Small intestine (tissue), 7 donors: ENCODE results near the gene CHI3L1. TPM values are rescaled to one million over a fixed set of nuclear protein-coding genes. Genes with fewer than 3 reads are reported as not detected.
A peak's percentile ranks its signal among the peaks of the same experiment; 100 is the strongest.

Source experiments
- DNase-seq, 2 donors: peaks; one replicate each; pipeline versions ENCODE4 v3.0.0 to v3.0.0-alpha.2; 2013
- FAIRE-seq: peaks from 2 replicates; lab custom pipeline; 2012; peaks lifted over from hg19 to GRCh38; lab: Jason Lieb, UNC
- H3K27ac ChIP-seq, 3 donors: one replicate each; pipeline ENCODE4 v1.5.1; 2013; ENCODE audit warnings: low read length in 2 of 3, mild to moderate bottlenecking in 2 of 3, control low read depth in 1 of 3, inconsistent platforms in 1 of 3, low read depth in 1 of 3, moderate library complexity in 1 of 3
- H3K27me3 ChIP-seq, 3 donors: one replicate each; pipeline ENCODE4 v1.6.1; 2013; ENCODE audit warnings: low read length in 3 of 3, inconsistent platforms in 1 of 3; ENCODE audit not compliant: control insufficient read depth in 3 of 3, insufficient read depth in 3 of 3
- H3K36me3 ChIP-seq, 3 donors: one replicate each; pipeline ENCODE4 v1.6.1; 2013; ENCODE audit warnings: low read length in 3 of 3, inconsistent platforms in 1 of 3, low read depth in 1 of 3, mild to moderate bottlenecking in 1 of 3, moderate library complexity in 1 of 3; ENCODE audit not compliant: control insufficient read depth in 3 of 3, insufficient read depth in 2 of 3
- H3K4me1 ChIP-seq, 3 donors: one replicate each; pipeline ENCODE4 v1.6.1; 2013; ENCODE audit warnings: low read length in 2 of 3, inconsistent platforms in 1 of 3, low read depth in 1 of 3, mild to moderate bottlenecking in 1 of 3, moderate library complexity in 1 of 3; ENCODE audit not compliant: control insufficient read depth in 3 of 3, insufficient read depth in 2 of 3
- H3K4me3 ChIP-seq, 3 donors: one replicate each; pipeline ENCODE4 v1.5.1; 2013; ENCODE audit warnings: low read length in 3 of 3, control low read depth in 1 of 3, inconsistent platforms in 1 of 3, low read depth in 1 of 3, mild to moderate bottlenecking in 1 of 3, moderate library complexity in 1 of 3
- H3K9me3 ChIP-seq, 2 donors: one replicate each; pipeline ENCODE4 v1.6.1; 2013; ENCODE audit warnings: low read depth in 1 of 2, low read length in 1 of 2; ENCODE audit not compliant: control insufficient read depth in 2 of 2, insufficient read depth in 1 of 2
- WGBS, 3 donors: extraction: QIAGEN DNeasy Blood & Tissue Kit; methylation state at CpG; one replicate each; pipeline ENCODE4 v1.1.7; 2013; 5-methylcytosine and 5-hydroxymethylcytosine counted together
- polyA plus RNA-seq, 4 donors: library from polyadenylated mRNA; stranded (reverse) in 3 of 4; unstranded in 1 of 4; fragments of 200-250 nt in 3 of 4; fragments of 120-200 nt in 1 of 4; gene quantifications; one replicate each; pipeline versions ENCODE4 v1.2.1 to v1.2.3, GENCODE V29; 2013
- donor health status: healthy with polysubstance abuse.
- donor health status: control.
- donor health status: control.
- donor health status: Bipolar disorder and iron deficiency.
- donor health status: healthy.

The CHI3L1 gene
- polyA plus RNA-seq, 4 donors, result 0.16 to 1.6 (median 0.90) TPM

GRCh38 chr1:203166192-203166940 is 20.1 kb downstream of the CHI3L1 start:
- peaks cover 0 to 6% (median 0%) of the 10 kb centered on the region in 3 donors for H3K4me1 ChIP-seq
- peak; percentile 54 to 58 for DNase-seq
- H3K27ac ChIP-seq, result no peak overlapping the region
- no peaks in the 10 kb centered on the region for H3K36me3 ChIP-seq
- no peak overlapping the region for H3K4me3 ChIP-seq
- no peaks in the 10 kb centered on the region for H3K27me3 ChIP-seq
- no peaks in the 10 kb centered on the region for H3K9me3 ChIP-seq
- WGBS, 3 donors, result 31 to 58% (median 41%) methylated on average over 14 of the region's 14 CpGs
- FAIRE-seq, result no peak

- no peak overlapping the region for H3K4me3 ChIP-seq
- FAIRE-seq (no peak), DNase-seq (no peak)
- no peaks in the 10 kb centered on the region for H3K9me3 ChIP-seq
- no peaks in the 10 kb centered on the region for H3K27me3 ChIP-seq
- H3K36me3 ChIP-seq, result no peaks in the 10 kb centered on the region
- 92 to 93% (median 92%) methylated on average over 8 of the region's 8 CpGs for WGBS, 3 donors
- H3K27ac ChIP-seq, result no peak overlapping the region
- H3K4me1 ChIP-seq, result peaks cover 0 to 6% (median 0%) of the 10 kb centered on the region in 3 donors
Measured at GRCh38 chr1:203165800-203166161, 20.7 kb downstream of the CHI3L1 start.

- Histone ChIP-seq H3K4me1 (peaks cover 0 to 6% (median 0%) of the 10 kb centered on the region in 3 donors), H3K9me3 (no peaks in the 10 kb centered on the region), H3K27me3 (no peaks in the 10 kb centered on the region), H3K36me3 (no peaks in the 10 kb centered on the region), H3K27ac (no peak overlapping the region), H3K4me3 (no peak overlapping the region)
- WGBS, 3 donors, result 90 to 92% (median 91%) methylated on average over 22 to 28 of the region's 28 CpGs
- no peak for FAIRE-seq
- DNase-seq, result no peak
Measured at GRCh38 chr1:203165101-203165799, 21.3 kb downstream of the CHI3L1 start.

- no peak for FAIRE-seq
- no peak for DNase-seq
- H3K27ac ChIP-seq, result no peak overlapping the region
- no peaks in the 10 kb centered on the region for H3K9me3 ChIP-seq
- H3K4me1 ChIP-seq, result peaks cover 0 to 6% (median 0%) of the 10 kb centered on the region in 3 donors
- 56 to 66% (median 59%) methylated on average over 7 of the region's 7 CpGs for WGBS, 3 donors
- no peaks in the 10 kb centered on the region for H3K27me3 ChIP-seq
- H3K4me3 ChIP-seq, result no peak overlapping the region
- H3K36me3 ChIP-seq, result no peaks in the 10 kb centered on the region
Measured at GRCh38 chr1:203163891-203164635, 22.4 kb downstream of the CHI3L1 start.

GRCh38 chr1:203162403-203162802 is 24.1 kb downstream of the CHI3L1 start:
- Histone ChIP-seq H3K4me3 (no peak overlapping the region), H3K27me3 (no peaks in the 10 kb centered on the region), H3K9me3 (peaks cover 0 to 2% of the 10 kb centered on the region in 2 donors), H3K36me3 (no peaks in the 10 kb centered on the region), H3K27ac (no peak overlapping the region), H3K4me1 (peaks cover 0 to 6% (median 0%) of the 10 kb centered on the region in 3 donors)
- DNase-seq, result no peak
- FAIRE-seq, result no peak
- WGBS, 3 donors, result 31 to 63% (median 50%) methylated on average over 1 of the region's 1 CpG

GRCh38 chr1:203161703-203162102 is 24.8 kb downstream of the CHI3L1 start:
- H3K4me3 ChIP-seq, result no peak overlapping the region
- H3K27me3 ChIP-seq, result no peaks in the 10 kb centered on the region
- H3K9me3 ChIP-seq, result peaks cover 0 to 2% of the 10 kb centered on the region in 2 donors
- no peak overlapping the region for H3K27ac ChIP-seq
- H3K4me1 ChIP-seq, result peaks cover 0 to 6% (median 0%) of the 10 kb centered on the region in 3 donors
- WGBS, 3 donors, result 72 to 87% (median 77%) methylated on average over 10 to 11 of the region's 11 CpGs
- no peaks in the 10 kb centered on the region for H3K36me3 ChIP-seq
- FAIRE-seq (no peak), DNase-seq (no peak)

- Histone ChIP-seq H3K27ac (no peak overlapping the region), H3K9me3 (peaks cover 0 to 2% of the 10 kb centered on the region in 2 donors), H3K27me3 (no peaks in the 10 kb centered on the region), H3K36me3 (no peaks in the 10 kb centered on the region), H3K4me1 (peaks cover 0 to 6% (median 0%) of the 10 kb centered on the region in 3 donors), H3K4me3 (no peak overlapping the region)
- FAIRE-seq (no peak), DNase-seq (no peak)
- 17 to 63% (median 27%) methylated on average over 6 of the region's 6 CpGs for whole genome bisulfite sequencing, 3 donors
Measured at GRCh38 chr1:203161175-203161574, 25.3 kb downstream of the CHI3L1 start.

- FAIRE-seq (no peak), DNase-seq (no peak)
- Histone ChIP-seq H3K36me3 (no peaks in the 10 kb centered on the region), H3K27me3 (no peaks in the 10 kb centered on the region), H3K4me1 (peaks cover 0 to 6% (median 0%) of the 10 kb centered on the region in 3 donors), H3K4me3 (no peak overlapping the region), H3K9me3 (peaks cover 0 to 2% of the 10 kb centered on the region in 2 donors), H3K27ac (no peak overlapping the region)
- 69 to 84% (median 83%) methylated on average over 1 of the region's 1 CpG for WGBS, 3 donors
Measured at GRCh38 chr1:203159844-203160243, 26.7 kb downstream of the CHI3L1 start.
